HL-60/S4 treated with phorbol 12-myristate 13-acetate at 8.2 ng/mL for 4 days and 3 days (cell line): ENCODE data around the gene TDG.
"Not testable (repeated sequence)": the region's sequence is repeated elsewhere in the genome, so short reads cannot be mapped to it uniquely, and the experiment has no call there.

Experiments used
- in situ Hi-C: fragments of 300-500 bp; cut with MboI; formaldehyde crosslinking; loops from 2 replicates; pipeline ENCODE4 v1.15.0; 2022; ENCODE audit warnings: low sequenced_read_pairs

The TDG gene

DNA sequence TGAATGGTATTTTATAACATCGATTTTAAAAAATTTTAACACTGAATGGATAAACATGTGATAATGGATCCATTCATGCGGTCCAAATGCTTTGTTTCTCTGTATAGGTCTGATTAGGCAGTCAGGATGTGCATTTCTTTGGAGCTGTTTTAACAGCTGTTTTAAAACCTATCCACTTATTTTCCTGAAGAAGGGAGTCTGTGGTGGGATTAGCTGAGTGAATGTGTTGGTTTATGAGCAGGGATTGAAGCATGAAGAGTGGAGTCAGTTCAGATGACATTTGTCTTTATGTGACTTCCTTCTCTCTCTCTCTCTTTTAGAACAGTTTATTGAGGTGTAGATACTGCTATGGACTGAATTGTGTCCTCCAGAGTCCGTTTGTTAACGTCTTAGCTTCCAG is 46.7 kb downstream of the TDG start:
- in situ Hi-C loops: no loop called here

DNA sequence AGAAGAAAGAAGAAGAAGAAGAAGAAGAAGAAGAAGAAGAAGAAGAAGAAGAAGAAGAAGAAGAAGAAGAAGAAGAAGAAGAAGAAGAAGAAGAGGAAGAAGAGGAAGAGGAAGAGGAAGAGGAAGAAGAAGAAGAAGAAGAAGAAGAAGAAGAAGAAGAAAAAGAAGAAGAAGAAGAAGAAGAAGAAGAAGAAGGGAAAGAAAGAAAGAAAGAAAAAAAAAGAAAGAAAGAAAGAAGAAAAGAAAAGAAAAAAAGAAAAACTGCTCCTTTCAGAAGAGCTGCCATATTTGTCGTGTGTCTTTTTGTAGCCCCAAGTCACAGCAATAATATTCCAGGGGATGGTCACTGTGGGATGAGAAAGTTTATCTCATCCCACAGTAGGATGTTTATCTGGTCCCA is 56.2 kb downstream of the TDG start:
- in situ Hi-C loops: not testable (repeated sequence)

DNA sequence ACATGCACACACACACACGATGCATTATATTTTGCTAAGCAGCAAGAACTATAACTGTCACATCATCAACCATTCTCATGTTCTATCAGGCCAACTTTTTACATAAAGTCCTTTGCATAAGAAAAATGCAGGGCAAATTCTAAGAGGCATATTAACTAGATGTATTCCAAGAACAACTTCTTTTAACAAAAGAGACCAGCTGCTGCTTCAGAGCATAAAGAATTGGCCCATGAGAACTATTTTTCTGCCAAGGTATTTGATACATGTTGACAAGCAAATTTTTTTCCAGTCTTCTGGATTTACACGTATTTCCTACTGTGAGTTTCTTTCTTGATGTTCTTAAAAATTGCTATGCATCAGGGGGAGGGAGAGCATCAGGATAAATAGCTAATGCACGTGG is 57.1 kb downstream of the TDG start:
- in situ Hi-C loops: no loop called here

DNA sequence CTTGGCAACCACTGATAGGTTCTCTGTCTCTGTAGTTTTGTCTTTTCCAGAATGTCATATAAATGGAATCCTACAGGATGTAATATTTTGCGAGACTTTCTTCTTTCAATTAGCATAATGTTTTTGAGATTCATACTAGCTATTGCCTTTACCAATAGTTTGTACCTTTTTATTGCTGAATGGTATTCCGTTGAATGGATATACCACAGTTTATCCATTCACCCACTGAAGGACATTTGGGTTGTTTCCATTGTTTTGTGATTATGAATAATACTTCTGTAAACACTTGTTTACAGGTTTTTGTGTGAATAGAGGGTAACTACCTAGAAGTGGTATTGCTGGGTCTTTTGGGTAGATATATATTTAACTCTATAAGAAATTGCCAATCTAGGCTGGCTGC is 58.0 kb downstream of the TDG start:
- in situ Hi-C loops: no loop called here

DNA sequence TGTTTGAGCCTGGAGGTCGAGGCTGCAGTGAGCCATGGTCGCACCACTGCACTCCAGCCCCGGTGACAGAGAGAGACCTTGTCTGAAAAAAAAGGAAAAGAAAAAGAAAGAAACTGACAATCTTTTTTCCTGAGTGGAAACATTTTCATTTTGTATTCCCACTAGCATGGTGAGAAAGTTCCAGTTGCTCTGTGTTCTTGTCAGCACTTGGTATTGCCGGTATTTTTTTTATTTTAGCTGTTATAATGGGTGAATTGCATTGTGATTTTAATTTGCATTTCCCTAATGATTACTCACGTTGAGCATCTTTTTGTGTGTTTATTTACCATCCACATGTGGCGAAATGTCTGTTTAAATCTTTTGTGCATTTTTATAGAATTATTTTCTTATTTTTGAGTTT is 58.7 kb downstream of the TDG start:
- in situ Hi-C loops: no loop called here

DNA sequence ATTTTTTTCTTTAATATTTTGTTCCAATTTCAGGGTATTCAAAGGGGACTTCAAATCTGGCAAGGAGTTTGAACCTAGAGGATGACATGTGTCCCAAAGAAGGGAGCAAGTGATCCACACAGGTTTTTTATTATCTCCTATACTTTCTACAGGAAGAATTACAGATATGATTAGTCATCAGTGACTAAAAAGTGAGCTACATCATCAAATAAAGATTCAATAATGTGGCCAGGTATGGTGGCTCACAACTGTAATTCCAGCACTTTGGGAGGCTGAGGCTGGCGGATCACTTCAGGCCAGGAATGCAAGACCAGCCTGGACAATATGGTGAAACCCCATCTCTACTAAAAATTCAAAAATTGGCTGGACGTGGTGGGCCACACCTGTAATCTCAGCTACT is 60.1 kb downstream of the TDG start:
- in situ Hi-C loops: no loop called here

DNA sequence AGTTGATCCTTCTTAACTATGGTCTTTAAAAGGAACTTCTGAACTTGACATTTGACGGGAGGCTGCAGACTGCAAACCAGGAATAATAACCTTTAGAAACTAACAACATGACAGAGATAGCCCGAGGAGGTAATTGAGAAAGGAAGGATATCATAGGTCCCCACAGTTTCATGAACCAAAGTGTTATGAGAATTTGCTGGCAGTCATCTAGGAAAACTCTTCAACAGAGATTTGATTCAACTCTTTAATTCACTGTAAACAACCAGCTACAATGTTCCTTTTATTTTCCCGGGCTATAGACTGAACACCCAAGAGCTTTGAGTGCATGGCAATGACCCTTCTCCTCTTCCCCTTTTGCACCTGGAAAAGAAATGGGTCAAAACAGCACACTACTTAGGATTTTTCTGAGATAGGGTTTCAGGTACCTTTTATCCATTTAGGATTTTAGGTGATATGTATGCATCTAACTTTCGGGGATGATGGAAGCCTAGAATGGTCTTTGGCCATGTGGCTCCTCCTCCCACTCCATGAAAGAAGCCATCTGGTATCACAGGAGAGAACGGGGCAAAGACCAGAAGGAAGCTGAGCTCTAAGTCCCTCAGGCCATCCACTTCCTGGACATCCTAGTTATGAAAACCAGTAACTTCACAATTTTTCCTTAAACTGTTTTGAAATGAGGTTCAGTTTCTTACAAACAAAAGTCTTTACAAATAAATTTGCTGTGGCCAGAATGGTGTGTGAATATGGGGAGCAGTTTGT is 61.3 kb downstream of the TDG start:
- in situ Hi-C loops: no loop called here

DNA sequence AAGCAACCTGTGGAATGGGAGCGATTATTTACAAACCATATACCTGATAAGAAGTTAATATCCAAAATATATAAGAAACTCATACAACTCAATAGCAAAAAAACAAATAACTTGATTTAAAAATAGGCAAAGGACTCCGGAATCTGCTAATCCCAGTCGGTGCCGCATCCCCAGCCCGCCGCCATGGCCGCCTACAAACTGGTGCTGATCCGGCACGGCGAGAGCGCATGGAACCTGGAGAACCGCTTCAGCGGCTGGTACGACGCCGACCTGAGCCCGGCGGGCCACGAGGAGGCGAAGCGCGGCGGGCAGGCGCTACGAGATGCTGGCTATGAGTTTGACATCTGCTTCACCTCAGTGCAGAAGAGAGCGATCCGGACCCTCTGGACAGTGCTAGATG is 64.9 kb downstream of the TDG start:
- in situ Hi-C loops: not testable (repeated sequence)

DNA sequence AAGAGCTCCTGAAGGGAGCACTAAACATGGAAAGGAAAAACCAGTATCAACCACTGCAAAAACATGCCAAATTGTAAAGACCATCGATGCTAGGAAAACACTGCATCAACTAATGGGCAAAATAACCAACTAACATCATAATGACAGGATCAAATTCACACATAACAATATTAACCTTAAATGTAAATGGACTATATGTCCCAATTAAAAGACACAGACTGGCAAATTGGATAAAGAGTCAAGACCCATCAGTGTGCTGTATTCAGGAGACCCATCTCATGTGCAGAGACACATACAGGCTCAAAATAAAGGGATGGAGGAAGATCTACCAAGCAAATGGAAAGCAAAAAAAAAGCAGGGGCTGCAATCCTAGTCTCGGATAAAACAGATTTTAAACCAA is 70.5 kb downstream of the TDG start:
- in situ Hi-C loops: not testable (repeated sequence)
